ENCODE measurements around the gene HSFX3.
"Not testable (repeated sequence)": the region's sequence is repeated elsewhere in the genome, so short reads cannot be mapped to it uniquely, and the experiment has no call there.

Gene HSFX3

GRCh38 chrX:149517308-149517707, 32.4 kb downstream of the HSFX3 start:
- DNase-seq: no peak

DNA sequence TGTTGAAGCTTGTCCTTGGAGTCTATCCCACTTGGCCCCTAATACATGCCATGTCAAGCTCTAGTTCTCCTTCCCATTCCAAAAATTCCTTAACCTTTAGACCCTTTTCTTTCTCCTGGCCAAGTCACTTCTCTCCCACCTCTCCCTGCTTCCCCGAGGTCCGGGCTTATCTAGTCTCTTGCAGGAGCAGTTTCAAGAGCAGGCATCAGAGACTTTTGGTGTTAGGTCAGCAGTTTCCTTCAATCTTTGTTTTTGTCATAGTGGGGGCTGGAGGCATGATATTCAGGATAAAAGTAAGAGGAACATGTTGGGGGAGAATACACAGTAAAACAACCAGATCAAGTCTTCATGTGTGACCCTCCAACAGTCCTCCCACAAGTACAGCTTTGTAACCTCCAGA, 33.1 kb downstream of the HSFX3 start:
- DNase-seq: no peak

DNA sequence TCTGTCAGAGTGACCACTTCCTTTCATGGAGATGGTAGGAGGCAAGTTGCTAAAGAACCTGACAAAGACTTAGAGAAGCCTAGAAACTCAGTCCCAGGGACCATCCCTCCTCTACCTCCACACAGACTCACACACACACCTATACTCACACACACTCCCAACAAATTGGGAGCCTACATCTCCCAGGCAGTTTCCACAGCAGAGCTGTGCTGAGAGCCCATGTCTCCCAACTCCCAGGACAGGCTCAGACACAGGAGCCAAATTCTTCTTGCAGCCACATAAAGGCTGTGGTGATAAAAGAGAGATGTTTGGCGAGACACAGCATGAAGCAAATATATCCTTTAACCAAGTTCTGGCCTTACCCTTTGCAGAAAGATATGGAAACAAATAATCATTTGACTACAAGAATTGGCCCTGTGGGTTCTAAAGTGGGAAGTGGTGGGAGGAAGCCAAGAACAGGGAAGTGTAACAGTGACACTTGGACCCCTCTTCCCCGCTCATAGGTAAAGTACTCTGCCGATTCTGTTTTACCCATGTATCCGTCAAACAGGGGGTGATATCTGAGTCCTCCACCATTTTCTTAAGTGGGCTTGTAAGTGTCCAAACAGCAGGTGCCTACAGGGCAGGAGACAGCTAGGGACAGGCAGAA, 33.6 kb downstream of the HSFX3 start:
- DNase-seq: no peak

- no peak for DNase-seq
Measured at GRCh38 chrX:149513825-149514428, 35.8 kb downstream of the HSFX3 start.

DNA sequence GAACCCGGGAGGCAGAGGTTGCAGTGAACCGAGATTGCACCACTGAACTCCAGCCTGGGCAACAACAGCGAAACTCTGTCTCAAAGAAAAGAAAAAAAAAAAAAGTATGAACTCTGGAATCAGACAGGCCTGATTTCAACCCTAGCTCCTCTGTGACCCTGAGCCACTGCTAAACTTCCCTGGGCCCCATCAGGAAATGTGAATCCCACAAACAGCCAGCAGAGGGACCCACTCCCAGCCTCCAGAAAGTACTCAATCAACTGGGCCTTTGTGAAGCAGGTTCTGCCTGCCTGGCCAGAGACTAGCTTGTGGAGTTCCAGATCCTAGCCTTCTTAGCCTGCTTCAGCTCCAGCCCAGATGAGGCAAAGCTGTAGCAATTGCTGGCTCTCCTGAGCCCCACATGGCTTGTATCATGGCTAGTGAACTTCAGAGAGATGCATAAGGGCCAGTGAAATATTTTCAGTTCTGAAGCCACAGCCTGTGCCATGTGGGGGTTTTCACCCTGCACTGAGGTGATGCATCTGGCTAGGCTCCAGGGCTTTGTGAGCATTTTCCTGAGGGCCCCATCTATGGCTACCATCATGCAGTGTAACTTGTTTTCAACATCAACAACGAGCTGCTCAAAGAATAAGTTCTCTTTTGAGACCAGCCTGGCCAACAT, 37.4 kb downstream of the HSFX3 start:
- peak in 40 of 56 donors; percentile 1 to 64 (median 18) for DNase-seq

- DNase-seq: no peak
Measured at GRCh38 chrX:149511081-149511480, 38.6 kb downstream of the HSFX3 start.

GRCh38 chrX:149510386-149510785, 39.3 kb downstream of the HSFX3 start:
- DNase-seq: no peak

- DNase-seq: no peak
Measured at GRCh38 chrX:149508467-149508866, 41.3 kb downstream of the HSFX3 start.

- no peak for DNase-seq
Measured at GRCh38 chrX:149506349-149506748, 43.4 kb downstream of the HSFX3 start.

DNA sequence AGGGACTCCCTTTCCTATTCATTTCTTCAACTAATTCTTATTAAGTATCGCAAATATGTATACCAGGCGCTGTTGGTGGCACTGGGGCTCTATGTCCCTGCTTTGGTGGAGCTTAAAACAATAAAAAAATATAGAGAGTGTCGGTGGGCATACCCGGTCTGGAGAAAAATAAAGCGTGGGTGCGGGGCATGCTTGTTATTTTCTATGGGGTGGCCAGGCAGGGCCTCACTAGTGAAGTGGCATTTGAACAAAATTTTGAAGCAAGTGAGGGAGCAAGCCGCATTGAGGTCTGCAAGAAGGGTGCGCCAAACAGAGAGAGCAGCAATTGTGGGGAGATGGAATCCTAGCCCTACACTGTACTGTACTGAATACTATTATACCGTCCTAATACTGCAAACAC, 44.1 kb downstream of the HSFX3 start:
- no peak for DNase-seq

GRCh38 chrX:149504915-149505651, 44.6 kb downstream of the HSFX3 start, which contains the start of gene IDS:
IDS (minus strand) TSS chrX:149505306; CDS start chrX:149505137, 169 bp downstream.
- peak in 55 of 56 donors; percentile 4 to 90 (median 68) for DNase-seq

DNA sequence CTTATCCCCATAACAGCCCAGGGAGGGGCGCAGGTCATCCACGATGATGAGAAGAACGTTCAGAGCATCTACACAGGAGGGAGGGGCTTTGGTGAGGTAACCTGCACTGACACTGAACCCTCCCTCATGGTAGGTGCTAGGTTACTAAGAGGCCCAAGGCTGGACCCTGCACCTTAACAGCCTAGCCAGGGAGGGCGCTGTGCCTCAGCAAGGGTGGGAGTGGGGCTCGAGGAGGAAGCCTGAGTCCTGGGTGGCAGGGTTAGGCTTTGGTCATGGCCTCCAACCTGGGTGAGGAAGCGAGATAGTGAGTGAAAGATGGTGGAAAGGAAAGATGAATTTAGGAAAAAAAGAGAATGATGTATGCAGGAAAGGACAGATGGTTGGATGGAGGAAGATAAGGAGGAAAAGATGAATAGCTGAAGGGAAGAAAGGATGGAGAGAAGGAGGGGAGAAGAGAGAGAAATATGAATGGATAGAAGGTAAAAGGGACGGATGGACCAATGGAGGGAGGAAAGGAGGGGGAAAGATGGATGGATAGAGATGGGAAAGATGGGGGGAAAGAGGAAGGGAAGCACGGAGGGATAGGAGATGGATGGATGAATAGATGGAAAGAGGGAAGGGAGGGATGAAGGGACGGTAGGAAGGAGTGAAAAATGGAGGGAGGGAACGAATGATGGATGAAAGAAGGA, 45.4 kb downstream of the HSFX3 start:
- peak in 4 of 56 donors; percentile 0 to 21 (median 8) for DNase-seq

DNA sequence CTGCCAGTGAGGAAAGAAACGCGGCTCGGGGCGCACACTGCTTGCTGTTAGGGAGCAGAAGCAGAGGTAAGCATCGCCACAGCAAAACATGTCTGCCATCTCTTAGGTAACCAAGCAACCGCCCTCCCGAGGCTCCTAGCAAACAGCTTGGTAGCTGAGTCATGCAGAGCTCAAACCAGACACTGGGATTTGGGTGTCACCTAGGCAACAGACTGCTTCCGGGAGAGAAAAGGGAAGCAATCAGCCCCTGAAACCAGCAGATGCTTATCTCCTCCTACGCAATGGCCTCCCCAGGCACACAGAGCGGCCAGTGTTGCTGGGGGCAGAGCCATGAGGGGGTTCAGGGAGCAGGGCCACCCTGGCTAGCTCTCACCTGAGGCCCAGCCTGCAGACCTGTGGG, 46.3 kb downstream of the HSFX3 start:
- peak in 18 of 56 donors; percentile 0 to 43 (median 14) for DNase-seq

DNA sequence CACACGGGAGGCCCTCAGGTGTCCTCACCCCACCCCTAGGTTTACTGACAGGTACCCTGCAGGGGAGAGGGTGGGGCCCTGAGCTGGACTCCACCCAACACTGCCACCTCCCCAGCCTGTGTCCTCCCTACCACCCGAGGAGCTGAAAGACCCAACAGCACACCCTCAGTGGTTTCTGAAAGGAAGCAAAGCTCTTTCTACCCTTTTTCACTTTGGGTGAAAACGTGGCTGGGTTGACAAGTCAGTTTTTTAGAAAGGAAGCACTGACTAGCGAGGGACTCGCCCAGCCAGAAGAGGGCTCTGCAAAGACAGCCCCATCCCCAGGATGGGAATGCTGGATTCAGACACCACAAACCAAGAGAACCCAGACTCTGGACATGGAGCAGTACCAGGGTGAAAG, 46.8 kb downstream of the HSFX3 start:
- not testable (repeated sequence) for DNase-seq

DNA sequence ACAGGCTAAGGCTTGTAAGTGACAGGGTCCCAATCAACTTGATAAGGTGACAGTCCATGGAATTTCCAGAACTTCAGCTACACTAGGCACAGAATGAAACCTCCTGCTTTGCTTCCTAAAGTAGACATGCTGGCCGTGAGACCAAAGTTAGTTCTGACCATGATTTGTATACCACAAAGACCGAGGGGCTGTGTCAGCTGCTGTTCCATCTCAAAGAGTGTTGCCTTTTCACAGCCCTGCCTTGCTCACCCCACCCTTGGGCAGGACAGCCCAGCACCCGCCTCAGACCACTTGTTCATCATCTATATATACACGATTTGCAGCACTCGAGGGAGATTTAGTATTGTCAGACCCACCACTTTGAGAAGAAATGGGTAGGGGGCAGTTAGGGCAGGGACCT, 50.0 kb downstream of the HSFX3 start:
- no peak for DNase-seq

DNA sequence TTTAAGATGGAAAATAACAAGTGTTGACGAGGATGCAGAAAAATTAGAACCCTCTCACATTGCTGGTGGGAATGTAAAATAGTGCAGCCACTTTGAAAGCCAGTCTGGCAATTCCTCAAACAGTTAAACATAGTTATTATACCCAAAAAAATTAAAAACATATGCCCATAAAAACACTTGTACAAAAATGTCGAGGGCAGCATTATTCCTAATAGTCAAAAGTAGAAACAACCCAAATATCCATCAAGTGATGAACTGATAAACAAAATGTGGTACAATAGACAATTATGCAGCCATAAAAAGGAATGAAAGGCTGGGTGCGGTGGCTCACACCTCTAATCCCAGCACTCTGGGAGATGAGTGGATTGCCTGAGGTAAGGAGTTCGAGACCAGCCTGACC, 51.0 kb downstream of the HSFX3 start:
- no peak for DNase-seq

Measured in amygdala (tissue), 56 donors.